Measurements from ENCODE around the gene SH2D6.
A peak's percentile ranks its signal among the peaks of the same experiment; 100 is the strongest.
"Not testable (repeated sequence)": the region's sequence is repeated elsewhere in the genome, so short reads cannot be mapped to it uniquely, and the experiment has no call there.

SH2D6 gene

DNA sequence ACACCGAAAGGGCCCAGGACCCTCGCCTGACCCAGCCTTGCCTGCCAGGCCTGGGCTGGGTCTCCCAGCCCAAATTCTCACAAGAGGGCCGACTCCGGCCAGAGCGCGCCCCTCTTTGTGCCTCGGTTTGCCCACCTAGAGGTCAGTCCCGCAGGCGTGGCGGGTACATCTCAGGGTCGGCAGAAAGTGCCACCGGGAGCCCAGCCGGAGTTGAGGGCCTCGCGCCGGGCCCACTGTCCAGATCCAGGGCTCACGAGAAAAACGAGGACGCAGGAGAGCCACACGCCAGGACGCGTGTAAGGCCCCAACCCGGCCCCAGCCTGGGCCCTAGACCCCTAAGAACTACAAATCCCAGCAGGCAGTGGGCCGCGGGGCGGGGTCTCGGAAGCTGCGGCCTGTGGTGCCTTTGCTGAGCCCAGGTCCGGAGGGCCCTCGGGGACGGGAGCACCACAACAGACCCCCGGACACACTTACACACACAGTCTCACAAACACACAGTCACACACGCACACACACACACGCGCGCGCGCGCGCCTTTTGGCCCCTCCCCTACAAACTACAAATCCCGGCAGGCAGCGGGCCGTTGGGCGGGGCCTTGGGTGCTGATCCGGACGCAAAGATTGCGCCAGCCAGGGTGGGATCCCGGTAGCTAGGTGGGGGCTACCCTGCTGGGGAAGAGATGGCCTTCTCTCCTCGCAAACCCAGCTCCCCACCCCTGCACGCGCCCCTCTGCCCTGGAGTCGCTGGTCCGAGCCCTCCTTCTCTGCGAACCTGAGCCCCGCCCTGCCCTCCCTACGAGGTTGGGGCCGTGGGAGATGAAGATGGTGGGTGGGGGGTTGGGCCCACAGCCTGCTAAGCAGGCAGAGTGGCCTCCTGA lies at the start of gene SH2D6:
Gene SH2D6, plus strand, starts transcription at position 583 of the 877 bp plus-strand sequence. CDS start 10,752 bp downstream, outside the sequence.
- DNase-seq (ENCODE audit: low spot score) = peak; percentile 85

DNA sequence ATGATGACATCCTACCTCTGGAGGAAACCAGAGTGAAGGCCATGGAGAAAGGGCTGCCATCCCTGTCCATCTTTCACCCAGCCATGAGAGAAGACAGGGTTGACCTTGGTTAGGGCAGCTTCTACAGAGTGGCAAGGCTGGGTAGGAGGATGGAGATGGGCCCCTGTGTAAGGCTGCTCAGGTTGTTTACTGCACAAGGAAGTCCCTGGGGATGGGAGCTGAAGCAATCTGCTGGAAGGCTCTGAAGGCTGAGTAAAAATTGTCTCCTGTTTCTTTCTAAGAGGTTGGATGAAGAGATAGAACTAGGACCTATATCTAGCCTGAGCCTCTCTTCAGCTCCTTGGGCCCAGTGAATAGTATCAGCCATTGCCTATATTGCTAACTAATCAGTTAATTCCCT lies 49.6 kb upstream of the SH2D6 start:
- no peak for DNase-seq (ENCODE audit: low spot score)

DNA sequence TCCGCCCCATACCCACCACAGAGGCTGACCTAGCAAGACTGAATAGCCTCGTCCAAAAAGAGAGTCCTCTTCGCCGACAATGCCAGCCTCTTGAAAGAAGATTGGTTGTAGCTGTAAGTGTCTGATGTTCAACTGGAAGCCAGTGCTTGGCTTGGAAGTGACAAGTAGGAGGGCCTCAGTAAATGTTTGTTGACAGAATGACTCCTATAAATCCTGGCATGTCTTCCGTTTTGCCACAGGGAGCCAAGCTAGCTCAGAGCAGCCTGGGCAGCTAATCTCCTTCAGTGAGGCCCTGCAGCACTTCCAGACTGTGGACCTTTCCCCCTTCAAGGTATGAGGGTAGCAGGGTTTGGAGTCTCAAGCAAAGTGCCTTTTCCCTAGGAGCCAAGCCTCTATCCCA lies 49.0 kb upstream of the SH2D6 start:
- no peak for DNase-seq (ENCODE audit: low spot score)

DNA sequence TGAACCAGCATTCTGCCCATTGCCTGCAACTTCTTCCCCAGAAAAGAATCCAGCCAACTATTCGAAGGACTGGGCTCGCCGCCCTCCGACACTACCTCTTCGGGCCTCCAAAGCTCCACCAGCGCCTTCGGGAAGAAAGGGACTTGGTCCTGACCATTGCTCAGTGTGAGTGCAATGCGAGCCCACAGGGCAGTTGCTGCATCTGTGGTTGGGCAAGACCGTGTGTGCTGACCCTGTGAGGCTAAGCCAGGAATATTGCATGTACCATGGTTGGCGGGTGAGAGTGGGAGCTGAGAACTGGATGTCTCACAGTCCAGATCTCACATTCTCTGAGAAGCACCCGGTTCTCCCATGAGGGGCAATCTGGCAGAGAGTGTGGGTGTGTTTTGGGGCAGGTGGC lies 47.5 kb upstream of the SH2D6 start:
- DNase-seq (ENCODE audit: low spot score) = no peak

DNA sequence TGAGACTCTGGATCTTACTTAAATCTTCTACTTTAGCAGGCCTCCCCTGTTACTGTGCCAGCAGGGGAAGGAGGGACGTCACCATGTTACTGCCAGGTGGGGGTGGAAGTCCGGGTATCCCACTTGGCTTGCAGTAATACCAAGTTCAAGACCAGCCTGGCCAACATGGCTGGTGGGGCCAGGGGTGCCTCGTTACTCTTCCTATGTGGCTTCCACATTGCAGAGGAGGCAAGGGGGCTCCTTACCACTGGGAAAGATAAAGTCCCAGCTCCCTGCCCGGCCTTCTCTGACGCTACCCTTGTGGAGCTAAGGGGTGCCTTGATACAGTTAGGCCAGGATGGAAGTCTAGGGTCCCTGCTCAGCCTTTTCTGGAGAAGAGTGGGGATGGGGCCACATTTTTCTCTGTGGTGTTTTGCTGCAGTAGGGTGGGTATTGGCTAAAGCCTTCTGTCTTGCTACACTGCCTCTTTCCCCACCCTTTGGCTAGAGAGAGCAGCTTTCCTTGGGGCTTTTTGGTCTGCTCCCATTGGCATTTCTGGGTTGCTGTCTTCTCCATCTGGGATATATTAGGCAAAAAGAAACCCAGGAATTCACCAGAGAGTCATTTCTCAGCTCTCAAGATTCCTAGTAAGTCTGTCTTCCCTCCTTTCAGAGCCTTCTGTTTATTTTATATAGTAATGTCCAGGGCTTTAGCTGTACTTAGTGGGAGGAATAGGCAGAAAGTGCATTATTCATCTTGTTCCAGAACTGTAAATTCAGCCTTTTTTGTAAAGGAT lies 42.0 kb upstream of the SH2D6 start:
- DNase-seq (ENCODE audit: low spot score) = no peak

DNA sequence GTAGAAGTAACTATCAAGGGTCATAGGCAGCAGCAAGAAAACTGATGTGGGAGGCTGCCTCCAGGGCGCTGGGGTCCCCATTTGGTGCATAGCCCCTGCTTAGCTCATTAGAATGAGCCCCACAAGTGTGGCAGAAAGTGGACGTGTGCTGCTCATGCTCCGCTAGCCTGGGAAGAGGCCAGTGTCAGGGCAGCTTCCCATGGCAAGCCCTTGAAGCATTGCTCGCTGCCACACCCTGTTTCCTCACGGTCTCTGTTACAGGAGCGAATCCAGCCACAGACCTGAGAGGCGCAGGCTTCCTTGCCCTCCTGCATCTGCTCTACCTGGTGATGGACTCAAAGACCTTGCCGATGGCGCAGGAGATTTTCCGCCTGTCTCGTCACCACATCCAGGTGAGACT lies 41.4 kb upstream of the SH2D6 start:
- no peak for DNase-seq (ENCODE audit: low spot score)

DNA sequence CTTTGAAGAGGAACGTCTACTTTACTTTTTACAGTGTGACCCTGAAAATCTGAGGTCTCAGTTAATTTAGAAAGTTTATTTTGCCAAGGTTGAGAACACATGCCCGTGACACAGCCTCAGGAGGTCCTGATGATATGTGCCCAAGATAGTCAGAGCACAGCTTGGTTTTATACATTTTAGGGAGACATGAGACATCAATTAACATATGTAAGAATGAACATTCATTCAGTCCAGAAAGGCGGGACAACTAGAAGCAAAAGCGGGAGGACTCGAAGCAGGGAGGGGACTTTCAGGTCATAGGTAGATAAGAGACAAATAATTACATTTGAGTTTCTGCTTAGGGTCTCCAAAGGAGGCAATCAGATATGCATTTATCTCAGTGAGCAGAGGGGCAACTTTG lies 40.3 kb upstream of the SH2D6 start:
- no peak for DNase-seq (ENCODE audit: low spot score)

DNA sequence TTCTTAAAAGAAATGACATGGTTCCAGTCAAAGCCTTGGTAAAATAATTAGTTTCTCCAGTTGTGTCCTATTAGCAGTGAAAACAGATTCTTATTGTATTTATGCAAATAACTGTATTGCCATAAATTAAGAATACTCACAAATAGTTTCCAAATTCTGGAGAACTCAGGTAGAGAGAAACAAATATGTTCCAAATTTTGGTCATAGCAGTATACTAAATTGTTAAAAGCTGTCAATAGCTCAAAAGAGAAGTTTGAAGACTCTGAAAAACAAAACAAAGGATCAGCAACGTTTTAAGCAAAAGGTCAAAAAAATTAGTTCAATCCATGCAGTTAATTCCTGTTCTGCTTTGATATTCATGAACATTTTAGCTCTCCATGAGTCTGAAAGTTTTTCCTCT lies 38.5 kb upstream of the SH2D6 start:
- no peak for DNase-seq (ENCODE audit: low spot score)

DNA sequence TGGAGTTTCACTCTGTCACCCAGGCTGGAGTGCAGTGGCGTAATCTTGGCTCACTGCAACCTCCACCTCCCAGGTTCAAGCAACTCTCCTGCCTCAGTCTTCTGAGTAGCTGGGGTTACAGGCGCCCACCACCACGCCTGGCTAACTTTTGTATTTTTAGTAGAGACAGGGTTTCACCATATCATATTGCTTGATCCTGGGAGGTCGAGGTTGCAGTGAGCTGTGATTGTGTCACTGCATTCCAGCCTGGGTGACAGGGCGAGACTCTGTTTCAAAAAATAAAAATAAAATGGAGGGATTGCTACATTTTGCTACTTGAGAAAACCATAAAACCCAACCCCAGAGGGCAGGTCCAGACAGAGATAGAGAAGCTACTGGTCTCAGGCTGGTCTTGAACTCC lies 35.4 kb upstream of the SH2D6 start:
- DNase-seq (ENCODE audit: low spot score) = not testable (repeated sequence)

DNA sequence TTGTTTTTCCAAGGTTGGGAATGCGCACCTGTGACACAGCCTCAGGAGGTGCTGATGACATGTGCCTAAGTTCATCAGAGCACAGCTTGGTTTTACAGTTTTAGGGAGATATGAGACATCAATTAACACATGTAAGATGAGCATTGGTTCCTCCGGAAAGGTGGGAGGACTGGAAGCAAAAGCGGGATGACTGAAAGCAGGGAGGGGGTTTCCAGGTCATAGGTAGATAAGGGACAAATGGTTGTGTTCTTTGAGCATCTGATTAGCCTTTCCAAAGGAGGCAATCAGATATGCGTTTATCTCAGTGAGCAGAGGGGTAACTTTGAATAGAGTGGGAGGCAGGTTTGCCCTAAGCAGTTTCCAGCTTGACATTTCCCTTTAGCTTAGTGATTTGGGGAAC lies 34.7 kb upstream of the SH2D6 start:
- no peak for DNase-seq (ENCODE audit: low spot score)

DNA sequence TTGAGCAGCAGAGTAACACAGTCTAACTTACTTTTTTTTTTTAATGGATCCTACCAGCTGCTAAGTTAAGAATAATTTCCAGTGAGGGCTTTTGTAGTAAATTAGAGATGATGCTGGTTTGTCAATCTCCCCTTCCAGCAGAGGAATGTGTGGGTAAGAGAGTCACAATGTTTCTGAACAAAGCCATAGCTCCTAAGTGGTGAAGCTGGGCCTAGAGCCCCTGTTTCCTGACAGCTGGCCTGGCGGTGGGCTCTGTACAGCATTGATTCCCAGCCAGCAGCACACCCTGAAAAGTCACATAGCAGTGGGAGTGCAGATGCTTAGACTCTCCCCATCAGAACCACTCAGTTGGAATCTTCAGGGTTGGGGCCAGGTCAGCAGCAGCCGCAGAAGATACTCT lies 32.8 kb upstream of the SH2D6 start:
- no peak for DNase-seq (ENCODE audit: low spot score)

DNA sequence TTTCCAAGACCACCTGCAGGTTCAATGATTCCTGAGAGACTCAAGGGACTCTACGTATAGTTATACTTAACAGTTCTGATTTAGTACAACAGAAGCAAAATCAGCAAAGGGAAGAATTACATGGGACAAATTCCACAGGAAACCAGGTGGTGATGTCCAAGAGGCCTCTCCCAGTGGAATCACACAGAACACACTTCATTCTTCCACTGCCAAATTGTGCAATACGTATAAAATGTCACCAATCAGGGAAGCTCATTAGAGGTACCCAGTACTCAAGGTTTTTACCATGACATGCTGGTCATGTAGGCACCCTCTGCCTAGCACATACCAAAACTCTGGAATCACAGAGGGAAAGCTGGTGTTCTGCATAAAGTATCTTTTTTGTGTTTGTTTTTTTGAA lies 30.8 kb upstream of the SH2D6 start:
- DNase-seq (ENCODE audit: low spot score) = no peak

DNA sequence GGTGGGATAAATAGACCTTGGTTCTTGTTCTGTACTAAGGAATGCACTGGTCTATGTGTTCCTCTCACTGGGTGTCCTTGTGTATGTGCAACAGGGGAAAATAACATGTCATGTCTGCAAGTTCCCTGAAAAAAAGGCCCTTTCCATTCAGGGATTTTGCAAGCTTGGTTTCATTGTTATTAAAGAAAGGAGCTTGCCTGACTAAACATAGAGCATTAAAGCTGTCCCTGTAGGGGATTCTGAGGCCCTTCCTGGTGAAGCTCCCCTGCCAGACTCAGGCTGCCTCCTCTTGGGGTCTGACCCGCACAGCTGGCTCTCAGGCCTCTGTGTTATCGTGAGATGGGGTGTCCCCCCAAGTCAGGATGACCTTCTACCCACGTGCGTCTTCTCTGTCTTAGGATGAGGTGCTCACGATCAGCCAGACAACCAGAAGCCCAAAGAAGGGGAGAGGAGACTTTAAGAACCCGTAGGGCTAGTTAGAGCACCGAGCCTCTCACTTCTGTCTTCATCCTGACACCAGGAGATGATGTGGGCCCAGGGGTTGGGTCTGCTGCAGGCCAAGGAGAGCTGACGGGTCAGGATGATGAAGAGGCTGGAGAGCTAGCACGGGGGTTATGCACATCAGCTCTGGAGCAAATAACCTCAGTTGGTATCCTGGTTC lies 29.5 kb upstream of the SH2D6 start:
- DNase-seq (ENCODE audit: low spot score) = no peak

DNA sequence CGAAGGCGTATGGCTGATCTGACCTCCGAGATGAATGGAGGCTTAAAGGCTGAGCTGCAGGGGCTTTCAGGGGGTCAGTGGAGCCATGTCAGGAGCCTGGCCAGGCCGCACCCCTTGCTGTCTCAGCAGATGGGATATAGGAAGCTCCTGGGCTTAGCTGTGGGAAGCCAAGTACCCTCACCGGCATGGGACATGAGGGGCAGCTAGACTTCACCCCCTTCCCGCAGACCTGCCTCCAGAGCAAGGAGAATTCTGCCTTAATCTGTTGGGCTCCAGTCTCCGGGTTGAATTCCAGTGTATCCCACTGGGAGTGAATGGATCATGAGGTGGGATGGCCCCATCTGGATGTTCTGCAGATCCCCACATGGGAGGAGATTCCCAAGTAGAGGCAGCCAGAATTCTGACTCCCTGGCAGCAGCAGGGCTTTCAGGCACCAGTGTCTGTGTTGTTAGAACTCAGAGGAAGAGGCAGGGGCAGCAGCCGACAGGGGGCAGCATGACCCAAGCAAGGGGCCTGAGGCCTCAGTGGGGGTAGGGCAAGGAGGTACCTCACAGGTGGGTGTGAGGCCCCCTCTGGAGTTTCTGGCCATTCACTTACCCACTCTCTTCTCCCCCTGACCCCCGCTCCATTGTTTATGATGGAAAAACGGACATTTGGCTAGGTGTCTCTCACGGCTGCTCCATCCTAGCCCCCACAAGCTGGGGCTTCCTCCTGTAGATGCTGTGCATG lies 27.4 kb upstream of the SH2D6 start:
- DNase-seq (ENCODE audit: low spot score) = peak; percentile 31

DNA sequence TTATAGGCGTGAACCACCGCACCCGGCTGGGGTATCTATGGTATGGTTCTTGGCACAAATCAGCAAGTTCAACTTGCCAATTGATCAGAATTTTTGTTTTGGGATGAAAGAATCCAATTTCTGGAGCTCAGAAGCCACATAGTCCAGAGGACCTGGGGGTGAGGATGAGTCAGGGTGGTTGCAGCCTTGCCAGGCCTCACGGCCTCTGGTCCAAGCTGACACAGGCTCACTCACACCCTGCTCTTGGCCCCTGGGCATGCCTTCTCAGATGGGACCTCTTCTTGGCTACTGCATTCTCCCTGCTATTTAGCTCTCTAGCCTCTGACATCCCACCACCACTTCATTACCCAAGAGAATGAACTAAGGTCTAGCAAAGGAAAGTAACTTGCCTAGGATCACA lies 24.7 kb upstream of the SH2D6 start:
- DNase-seq (ENCODE audit: low spot score) = no peak

DNA sequence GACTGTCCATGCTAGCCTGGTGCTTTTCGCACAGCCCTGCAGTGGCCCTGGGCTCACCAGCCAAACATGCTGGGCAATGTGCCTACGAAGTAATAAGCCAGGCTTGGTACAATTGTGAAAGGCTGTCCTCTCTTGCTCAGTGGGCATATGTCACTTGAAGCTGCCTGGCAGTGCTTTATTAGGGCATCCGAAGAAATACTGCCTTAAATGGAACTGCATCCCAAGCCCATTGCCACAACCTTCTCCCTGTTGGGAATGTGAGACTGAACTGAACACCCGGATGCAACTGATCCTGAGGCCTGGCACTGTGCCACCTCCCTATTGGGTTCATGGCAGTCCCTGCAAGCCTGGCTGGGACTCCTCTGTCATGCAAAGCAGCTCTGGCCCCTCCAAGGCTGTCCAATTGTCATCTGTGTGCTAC lies 24.2 kb upstream of the SH2D6 start:
- no peak for DNase-seq (ENCODE audit: low spot score)

DNA sequence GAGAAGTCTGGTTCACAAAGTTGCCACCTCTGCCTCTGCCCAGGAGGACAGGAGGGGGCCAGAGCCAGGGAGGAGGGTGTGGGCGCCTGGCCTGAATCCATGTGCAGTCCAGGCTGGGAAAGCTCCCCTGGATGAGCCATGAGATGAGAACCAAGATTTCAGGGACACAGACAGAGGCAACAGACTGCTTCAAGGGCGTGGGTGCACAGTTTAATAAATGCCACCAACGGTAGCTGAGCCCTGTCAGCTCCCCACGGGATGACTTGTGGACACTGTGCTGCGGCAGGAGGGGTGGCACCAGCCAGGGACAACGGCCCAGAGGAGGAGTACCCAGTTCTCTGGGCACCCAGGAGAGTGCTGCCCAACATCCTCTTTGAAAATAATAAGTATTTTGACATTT lies 23.5 kb upstream of the SH2D6 start:
- no peak for DNase-seq (ENCODE audit: low spot score)

DNA sequence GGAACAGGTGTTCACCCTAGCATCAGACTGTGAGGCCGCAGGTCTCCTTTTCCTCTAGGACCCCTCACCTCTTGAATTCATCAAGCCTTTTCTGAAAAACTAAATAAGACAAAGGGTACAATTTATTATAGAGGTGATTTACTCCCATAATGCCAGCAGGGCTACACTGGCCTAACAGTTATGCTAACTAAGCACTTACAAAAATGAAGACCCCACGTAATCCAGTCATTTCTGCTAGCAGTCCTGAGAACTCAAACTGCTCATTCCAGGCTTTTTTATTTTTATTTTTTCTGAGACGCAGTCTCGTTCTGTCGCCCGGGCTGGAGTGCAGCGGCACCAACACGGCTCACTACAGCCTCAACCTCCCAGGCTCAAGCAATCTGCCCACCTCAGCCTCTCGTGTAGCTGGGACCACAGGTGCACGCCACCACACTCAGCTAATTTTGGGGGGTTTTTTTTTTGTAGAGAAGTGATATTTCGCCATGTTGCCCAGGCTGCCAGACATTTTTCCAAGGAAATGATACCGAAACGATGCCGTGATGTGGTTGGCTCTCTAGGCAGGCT lies 22.5 kb upstream of the SH2D6 start:
- DNase-seq (ENCODE audit: low spot score) = no peak

DNA sequence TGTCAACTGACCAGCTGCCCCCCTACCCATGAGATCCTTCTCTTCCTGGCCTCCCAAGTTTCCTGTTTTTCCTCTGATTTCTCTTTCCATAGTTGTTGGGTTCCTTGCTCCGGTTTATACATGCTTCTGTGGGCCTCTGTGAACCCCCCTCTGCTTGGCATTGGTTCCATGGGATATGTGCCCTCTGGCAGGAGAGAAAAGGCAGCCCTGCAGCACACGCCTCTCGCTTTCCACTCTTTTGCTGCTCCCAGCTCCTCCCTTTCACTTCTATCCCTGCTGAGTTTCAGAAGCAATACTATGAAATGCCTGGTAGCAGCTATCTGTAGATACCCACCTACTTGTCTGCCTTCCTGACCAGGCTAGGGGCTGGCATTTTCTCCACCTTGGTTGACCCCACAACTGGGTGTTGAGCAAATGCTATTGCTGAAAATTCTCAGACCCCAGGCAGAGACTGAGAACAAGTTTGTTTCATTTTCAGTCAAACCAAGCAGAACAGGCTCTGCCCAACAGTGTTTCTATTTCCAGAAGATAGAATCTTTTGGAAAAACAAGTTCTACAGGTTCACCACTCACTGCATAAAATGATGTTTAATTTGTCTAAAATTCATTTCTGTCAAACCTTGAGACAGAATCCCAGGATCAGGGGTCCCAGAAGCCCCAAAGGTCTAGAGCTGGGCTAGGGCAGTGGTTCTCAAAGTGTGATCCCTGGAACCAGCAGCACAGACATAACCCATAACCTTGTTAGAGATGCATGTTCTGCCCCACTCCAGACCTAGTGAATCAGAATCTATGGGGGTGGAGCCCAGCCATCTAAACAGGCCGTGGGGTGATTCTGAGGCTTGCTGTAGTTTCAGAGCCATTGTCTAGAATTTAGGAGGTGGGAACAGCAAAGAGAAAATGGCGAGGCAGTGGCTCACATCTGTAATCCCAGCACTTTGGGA lies 21.7 kb upstream of the SH2D6 start:
- no peak for DNase-seq (ENCODE audit: low spot score)

DNA sequence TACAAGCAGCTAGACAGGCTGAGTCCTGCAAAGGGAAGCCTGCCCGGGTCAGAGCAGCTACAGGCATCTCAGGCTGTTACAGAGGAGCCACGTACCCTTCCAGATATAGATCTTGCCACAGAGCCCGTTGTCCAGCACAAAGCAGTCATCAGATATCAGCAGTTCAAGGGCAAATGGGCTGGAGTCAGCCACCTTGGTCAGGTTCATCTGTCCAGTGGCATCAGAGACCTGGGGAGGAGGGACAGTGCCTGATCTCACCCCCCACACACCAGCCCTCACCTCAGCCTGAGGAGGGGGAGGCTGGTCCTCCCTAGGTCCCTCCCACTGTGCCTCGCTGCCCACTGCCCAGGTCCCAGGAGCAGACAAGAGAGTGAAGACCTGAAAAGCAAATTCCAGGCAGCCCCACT lies 20.6 kb upstream of the SH2D6 start:
- no peak for DNase-seq (ENCODE audit: low spot score)

Data from SW480 (cell line).